ENCODE data around the gene UBE3A. TPM values are rescaled to one million over a fixed set of nuclear protein-coding genes. Genes with fewer than 3 reads are reported as not detected.

The UBE3A gene
- total RNA-seq, 1 donor from 2014 or later = 93.1 TPM

DNA sequence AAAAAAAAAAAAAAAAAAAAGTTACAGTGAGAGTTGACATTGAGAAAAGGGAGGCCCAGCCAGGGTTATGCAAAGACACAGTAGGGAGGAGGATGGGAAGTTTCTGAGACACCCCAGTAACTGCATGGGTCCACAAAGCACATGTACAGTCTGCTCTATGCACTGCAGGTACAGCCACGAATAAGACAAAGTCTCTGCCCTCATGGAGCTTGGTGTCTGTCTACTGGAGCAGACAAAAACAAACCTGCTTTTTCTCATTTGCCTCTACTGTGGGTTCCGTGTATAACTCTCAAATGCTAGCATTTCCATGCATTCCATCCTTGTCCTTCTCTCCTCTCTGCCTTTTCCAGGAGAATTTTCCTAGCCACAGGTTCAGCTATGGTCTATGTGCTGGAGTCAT is 107.4 kb downstream of the UBE3A start:
- Histone ChIP-seq H3K4me3 (no peak overlapping the region), H3K4me1 (no peaks in the 10 kb centered on the region), H3K27ac (no peak overlapping the region), H3K36me3 (no peaks in the 10 kb centered on the region), H3K9me3 (no peaks in the 10 kb centered on the region), H3K27me3 (no peaks in the 10 kb centered on the region)
- intact Hi-C loops (cut with DNase I) = no loop called here
- DNase-seq (no peak), ATAC-seq (no peak)
- TF ChIP-seq, protein P1, sequence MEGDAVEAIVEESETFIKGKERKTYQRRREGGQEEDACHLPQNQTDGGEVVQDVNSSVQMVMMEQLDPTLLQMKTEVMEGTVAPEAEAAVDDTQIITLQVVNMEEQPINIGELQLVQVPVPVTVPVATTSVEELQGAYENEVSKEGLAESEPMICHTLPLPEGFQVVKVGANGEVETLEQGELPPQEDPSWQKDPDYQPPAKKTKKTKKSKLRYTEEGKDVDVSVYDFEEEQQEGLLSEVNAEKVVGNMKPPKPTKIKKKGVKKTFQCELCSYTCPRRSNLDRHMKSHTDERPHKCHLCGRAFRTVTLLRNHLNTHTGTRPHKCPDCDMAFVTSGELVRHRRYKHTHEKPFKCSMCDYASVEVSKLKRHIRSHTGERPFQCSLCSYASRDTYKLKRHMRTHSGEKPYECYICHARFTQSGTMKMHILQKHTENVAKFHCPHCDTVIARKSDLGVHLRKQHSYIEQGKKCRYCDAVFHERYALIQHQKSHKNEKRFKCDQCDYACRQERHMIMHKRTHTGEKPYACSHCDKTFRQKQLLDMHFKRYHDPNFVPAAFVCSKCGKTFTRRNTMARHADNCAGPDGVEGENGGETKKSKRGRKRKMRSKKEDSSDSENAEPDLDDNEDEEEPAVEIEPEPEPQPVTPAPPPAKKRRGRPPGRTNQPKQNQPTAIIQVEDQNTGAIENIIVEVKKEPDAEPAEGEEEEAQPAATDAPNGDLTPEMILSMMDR (IDR thresholded peaks at IDR 0.05) = no peak

DNA sequence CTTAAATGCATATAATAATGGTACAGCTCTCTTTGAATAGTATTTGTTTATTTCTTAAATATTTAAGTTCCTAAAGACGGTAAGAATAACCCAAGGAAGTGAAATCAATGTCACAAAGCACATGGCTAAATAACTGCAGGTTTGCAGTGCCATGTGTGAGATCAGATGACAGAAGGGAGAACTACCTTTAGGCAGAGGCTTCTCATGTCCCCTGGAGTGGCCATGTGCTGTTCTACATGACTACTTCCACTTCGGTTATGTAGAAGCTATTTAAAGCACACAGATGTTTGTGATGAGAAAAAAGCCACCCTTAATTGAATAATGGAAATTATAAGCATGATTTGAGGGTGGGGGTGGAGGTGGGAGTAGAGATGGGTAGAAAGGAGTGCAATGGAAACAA is 109.1 kb downstream of the UBE3A start:
- Histone ChIP-seq H3K4me3 (no peak overlapping the region), H3K9me3 (no peaks in the 10 kb centered on the region), H3K27ac (no peak overlapping the region), H3K4me1 (no peaks in the 10 kb centered on the region), H3K36me3 (no peaks in the 10 kb centered on the region), H3K27me3 (no peaks in the 10 kb centered on the region)
- ATAC-seq (no peak), DNase-seq (no peak)
- intact Hi-C loops (cut with DNase I) = no loop called here
- TF ChIP-seq, protein P1 (IDR thresholded peaks at IDR 0.05) = no peak

DNA sequence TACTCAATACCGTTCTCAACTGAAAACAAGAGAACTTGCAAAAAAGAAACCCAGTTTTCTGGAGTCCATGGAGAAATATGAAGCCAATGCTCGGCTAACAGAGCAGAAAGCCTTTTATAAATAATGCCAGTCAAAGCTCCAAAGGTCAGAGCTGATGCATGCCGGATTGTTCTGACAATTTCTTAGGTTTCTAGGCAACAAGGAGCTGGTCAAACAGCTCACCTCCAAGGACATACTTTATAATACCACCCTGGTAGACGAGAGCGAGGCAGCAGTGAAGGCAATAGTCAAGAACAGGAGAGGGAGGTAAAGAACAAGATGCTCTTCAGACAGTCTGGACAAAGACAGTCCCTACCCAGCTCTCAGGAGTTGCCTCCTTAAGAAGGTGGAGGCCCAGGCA is 111.1 kb downstream of the UBE3A start:
- Histone ChIP-seq H3K4me3 (no peak overlapping the region), H3K36me3 (no peaks in the 10 kb centered on the region), H3K27me3 (no peaks in the 10 kb centered on the region), H3K4me1 (no peaks in the 10 kb centered on the region), H3K27ac (no peak overlapping the region), H3K9me3 (no peaks in the 10 kb centered on the region)
- TF ChIP-seq, protein P1 (IDR thresholded peaks at IDR 0.05) = no peak
- ATAC-seq = no peak
- intact Hi-C loops (cut with DNase I) = no loop called here
- no peak for DNase-seq

DNA sequence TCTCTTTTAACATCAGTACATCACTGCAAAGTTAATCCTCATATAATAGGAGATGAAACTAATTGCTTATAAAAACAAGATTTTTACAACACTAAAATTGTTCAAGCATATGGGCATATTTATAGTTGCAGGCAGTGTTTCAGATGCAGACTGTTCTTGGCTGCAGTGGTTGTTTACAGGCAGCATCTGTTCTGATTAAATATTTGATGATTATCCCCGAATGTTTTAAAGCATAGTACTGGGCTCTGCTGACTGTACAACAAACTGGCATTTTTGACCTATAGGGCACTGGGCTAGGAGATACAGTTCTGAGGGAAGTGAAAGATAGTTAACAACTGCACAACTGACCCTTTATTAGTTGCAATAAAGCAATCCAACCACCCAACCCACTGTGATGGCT is 113.6 kb downstream of the UBE3A start:
- Histone ChIP-seq H3K27ac (no peak overlapping the region), H3K9me3 (no peaks in the 10 kb centered on the region), H3K4me1 (no peaks in the 10 kb centered on the region), H3K36me3 (no peaks in the 10 kb centered on the region), H3K27me3 (no peaks in the 10 kb centered on the region), H3K4me3 (no peak overlapping the region)
- ATAC-seq = no peak
- intact Hi-C loops (cut with DNase I) = no loop called here
- TF ChIP-seq, protein P1 (IDR thresholded peaks at IDR 0.05) = no peak
- DNase-seq = no peak

DNA sequence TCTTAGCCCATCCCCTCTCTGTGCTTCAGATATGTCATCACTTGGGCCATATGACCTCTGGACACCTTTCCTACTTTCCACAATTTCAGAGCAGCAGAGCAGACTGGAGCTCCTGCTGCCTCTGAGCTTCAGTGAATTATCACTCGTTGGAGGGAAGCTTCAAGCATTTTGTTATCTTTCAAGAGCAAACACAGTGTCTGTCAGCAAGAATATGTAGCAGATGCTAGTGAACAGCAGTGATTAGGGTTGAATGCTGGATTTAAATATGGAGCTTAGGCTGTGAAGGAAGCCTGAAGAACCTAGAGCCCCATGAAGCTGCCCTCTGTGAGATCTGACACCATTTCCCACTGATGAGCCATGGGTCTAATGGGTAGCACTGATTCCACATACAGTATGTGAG is 115.4 kb downstream of the UBE3A start:
- no peak for ATAC-seq
- TF ChIP-seq, protein P1 (IDR thresholded peaks at IDR 0.05) = no peak
- H3K4me1 ChIP-seq = no peaks in the 10 kb centered on the region
- no peak overlapping the region for H3K4me3 ChIP-seq
- H3K9me3 ChIP-seq = peaks cover 9% of the 10 kb centered on the region
- intact Hi-C loops (cut with DNase I) = no loop called here
- no peak overlapping the region for H3K27ac ChIP-seq
- DNase-seq = no peak
- no peaks in the 10 kb centered on the region for H3K36me3 ChIP-seq
- no peaks in the 10 kb centered on the region for H3K27me3 ChIP-seq

DNA sequence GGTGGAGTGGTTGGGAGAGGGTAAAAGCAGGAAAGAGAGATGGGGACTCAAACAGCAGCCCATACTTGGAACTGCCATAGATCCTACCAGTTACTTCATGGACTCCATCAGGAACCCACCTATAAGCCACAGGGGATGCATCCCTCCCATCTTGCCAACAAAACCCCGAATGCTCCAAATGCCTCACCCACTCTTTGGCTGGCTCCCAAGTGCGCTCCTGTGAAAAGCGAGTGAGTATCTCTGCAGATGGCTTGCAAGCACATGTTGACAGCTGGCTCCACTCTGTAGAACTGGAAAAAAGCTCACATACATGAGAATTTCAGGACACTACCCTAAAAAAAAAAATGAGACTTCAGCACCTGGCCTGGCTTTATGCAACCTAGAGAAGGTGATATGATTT is 151.0 kb downstream of the UBE3A start:
- Histone ChIP-seq H3K4me1 (no peaks in the 10 kb centered on the region), H3K4me3 (no peak overlapping the region), H3K27ac (no peak overlapping the region), H3K36me3 (no peaks in the 10 kb centered on the region), H3K9me3 (no peaks in the 10 kb centered on the region), H3K27me3 (no peaks in the 10 kb centered on the region)
- intact Hi-C loops (cut with DNase I) = no loop called here
- ATAC-seq (no peak), DNase-seq (no peak)
- TF ChIP-seq, protein P1 (IDR thresholded peaks at IDR 0.05) = no peak

Measured in upper lobe of right lung (tissue), 1 donor.